Measurements from ENCODE around the gene KDM2A. TPM values are rescaled to one million over a fixed set of nuclear protein-coding genes. Genes with fewer than 3 reads are reported as not detected.
A peak's percentile ranks its signal among the peaks of the same experiment; 100 is the strongest.
"Not testable (repeated sequence)": the region's sequence is repeated elsewhere in the genome, so short reads cannot be mapped to it uniquely, and the experiment has no call there.

KDM2A gene
- total RNA-seq, 2 donors from 2014 or later = 27.7 to 37.3 TPM

GRCh38 chr11:67233584-67234190, 114.6 kb downstream of the KDM2A start:
- Histone ChIP-seq H3K9me3 (no peaks in the 10 kb centered on the region), H3K4me3 (no peak overlapping the region), H3K27ac (no peak overlapping the region), H3K36me3 (peaks cover 37% of the 10 kb centered on the region), H3K27me3 (no peaks in the 10 kb centered on the region), H3K4me1 (peaks cover 0 to 6% of the 10 kb centered on the region in 2 donors)
- no peak for DNase-seq (ENCODE audit: low spot score)
- no peak for TF ChIP-seq CTCF (IDR thresholded peaks at IDR 0.05)

- H3K27me3 ChIP-seq; H3K4me3 ChIP-seq; H3K9me3 ChIP-seq; DNase-seq (ENCODE audit: low spot score); H3K27ac ChIP-seq: not testable (repeated sequence)
- H3K4me1 ChIP-seq = peaks cover 0 to 15% of the 10 kb centered on the region in 2 donors
- H3K36me3 ChIP-seq = peaks cover 29% of the 10 kb centered on the region
Measured at GRCh38 chr11:67234571-67234970, 115.5 kb downstream of the KDM2A start.

GRCh38 chr11:67237574-67237973, 118.5 kb downstream of the KDM2A start:
- Histone ChIP-seq H3K4me1 (peaks cover 0 to 38% of the 10 kb centered on the region in 2 donors), H3K27ac (no peak overlapping the region), H3K27me3 (no peaks in the 10 kb centered on the region), H3K4me3 (no peak overlapping the region), H3K9me3 (no peaks in the 10 kb centered on the region), H3K36me3 (peaks cover 6% of the 10 kb centered on the region)
- DNase-seq (ENCODE audit: low spot score) = no peak
- TF ChIP-seq CTCF (IDR thresholded peaks at IDR 0.05) = no peak

- peak overlapping the region; percentile 61 to 87 for H3K27ac ChIP-seq
- peaks cover 11% of the 10 kb centered on the region for H3K36me3 ChIP-seq
- H3K4me3 ChIP-seq = peak overlapping the region in 1 of 2 donors; percentile 60
Measured at GRCh38 chr11:67238894-67239782, 120.1 kb downstream of the KDM2A start.

GRCh38 chr11:67239783-67240575, 120.9 kb downstream of the KDM2A start:
- peaks cover 19% of the 10 kb centered on the region for H3K36me3 ChIP-seq
- peak overlapping the region; percentile 60 to 67 for H3K4me3 ChIP-seq
- H3K27me3 ChIP-seq = no peaks in the 10 kb centered on the region
- H3K9me3 ChIP-seq = no peaks in the 10 kb centered on the region
- TF ChIP-seq CTCF (IDR thresholded peaks at IDR 0.05) = no peak
- peak; percentile 97 for DNase-seq (ENCODE audit: low spot score)
- H3K27ac ChIP-seq = peak overlapping the region; percentile 87 to 94
- peaks cover 0 to 54% of the 10 kb centered on the region in 2 donors for H3K4me1 ChIP-seq

More at GRCh38 chr11:67238894-67239782, 120.1 kb downstream of the KDM2A start:
- no peaks in the 10 kb centered on the region for H3K27me3 ChIP-seq
- TF ChIP-seq CTCF (IDR thresholded peaks at IDR 0.05) = no peak
- H3K9me3 ChIP-seq = no peaks in the 10 kb centered on the region
- H3K4me1 ChIP-seq = peaks cover 0 to 52% of the 10 kb centered on the region in 2 donors
- DNase-seq (ENCODE audit: low spot score) = no peak

All from right atrium auricular region (tissue), 2 donors.